CD14-positive monocyte (primary cell): ENCODE data around the gene FAM240A. TPM values are rescaled to one million over a fixed set of nuclear protein-coding genes. Genes with fewer than 3 reads are reported as not detected.
"Not testable (repeated sequence)": the region's sequence is repeated elsewhere in the genome, so short reads cannot be mapped to it uniquely, and the experiment has no call there.

Experiments used
- DNase-seq, 3 donors: peaks; one replicate each; pipeline ENCODE4 v3.0.0-alpha.2; 2011 to 2022
- H2AFZ ChIP-seq: 2 replicates; pipeline ENCODE4 v1.6.0; 2012; ENCODE audit warnings: mild to moderate bottlenecking, low read depth, low read length, inconsistent platforms; ENCODE audit not compliant: insufficient read depth, poor library complexity, severe bottlenecking
- H3K27ac ChIP-seq, 2 donors: 1 replicate in 1 of 2; 2 replicates in 1 of 2; pipeline ENCODE4 v1.5.1; 2012 to 2013; ENCODE audit warnings: low read length in 2 of 2, control low read depth in 1 of 2, inconsistent platforms in 1 of 2, low read depth in 1 of 2, mild to moderate bottlenecking in 1 of 2
- H3K27me3 ChIP-seq, 2 donors: one replicate each; pipeline versions ENCODE4 v1.6.0 to v1.6.1; 2011 to 2013; ENCODE audit warnings: low read length in 2 of 2; ENCODE audit not compliant: control insufficient read depth in 2 of 2, insufficient read depth in 2 of 2
- H3K36me3 ChIP-seq, 2 donors: replicated peaks in 1 of 2; 1 replicate in 1 of 2; 2 replicates in 1 of 2; pipeline versions ENCODE4 v1.5.1 to v1.6.1; 2012 to 2013; ENCODE audit warnings: low read length in 2 of 2, control low read depth in 1 of 2, inconsistent platforms in 1 of 2, mild to moderate bottlenecking in 1 of 2; ENCODE audit not compliant: insufficient read depth in 2 of 2, control insufficient read depth in 1 of 2
- H3K4me1 ChIP-seq, 2 donors: 1 replicate in 1 of 2; 2 replicates in 1 of 2; pipeline versions ENCODE4 v1.5.1 to v1.6.1; 2012 to 2013; ENCODE audit warnings: low read length in 2 of 2, control low read depth in 1 of 2, inconsistent platforms in 1 of 2, mild to moderate bottlenecking in 1 of 2, moderate library complexity in 1 of 2; ENCODE audit not compliant: insufficient read depth in 2 of 2, control insufficient read depth in 1 of 2
- H3K4me2 ChIP-seq: replicated peaks from 2 replicates; pipeline ENCODE3; 2012; ENCODE audit warnings: low read length, moderate library complexity, mild to moderate bottlenecking; ENCODE audit not compliant: poor library complexity, severe bottlenecking; ENCODE audit errors: extremely low read depth
- H3K4me3 ChIP-seq, 3 experiments: fragments of 200-600 bp in 1 of 3; sonication (generic) in 1 of 3; replicated peaks in 1 of 3; 1 replicate in 2 of 3; 2 replicates in 1 of 3; pipeline ENCODE4 v1.5.1; 2011 to 2013; ENCODE audit warnings: low read length in 3 of 3, mild to moderate bottlenecking in 3 of 3, control low read depth in 2 of 3, low read depth in 2 of 3, inconsistent platforms in 1 of 3, moderate library complexity in 1 of 3
- H3K79me2 ChIP-seq: 2 replicates; pipeline ENCODE4 v1.6.0; 2012; ENCODE audit warnings: mild to moderate bottlenecking, control low read depth, inconsistent platforms, low read length, moderate library complexity; ENCODE audit not compliant: insufficient read depth
- H3K9ac ChIP-seq: 2 replicates; pipeline ENCODE4 v1.6.0; 2017; ENCODE audit warnings: low read length, mild to moderate bottlenecking; ENCODE audit not compliant: insufficient read depth, poor library complexity, severe bottlenecking
- H3K9me3 ChIP-seq, 2 donors: replicated peaks in 1 of 2; 1 replicate in 1 of 2; 2 replicates in 1 of 2; pipeline versions ENCODE4 v1.5.1 to v1.6.1; 2012 to 2013; ENCODE audit warnings: low read length in 2 of 2, control low read depth in 1 of 2; ENCODE audit not compliant: control insufficient read depth in 1 of 2, insufficient read depth in 1 of 2
- H4K20me1 ChIP-seq: 2 replicates; pipeline ENCODE4 v1.6.0; 2012; ENCODE audit warnings: mild to moderate bottlenecking, low read length, control low read depth, moderate library complexity; ENCODE audit not compliant: insufficient read depth
- H3K27ac Mint-ChIP-seq, 7 donors: one replicate each; pipeline ENCODE4 v1.8.0; 2020; ENCODE audit warnings: mild to moderate bottlenecking in 7 of 7, mixed read lengths in 7 of 7, moderate library complexity in 6 of 7, inconsistent platforms in 2 of 7
- H3K27me3 Mint-ChIP-seq, 3 donors: one replicate each; pipeline ENCODE4 v1.8.0; 2021 to 2022; ENCODE audit warnings: low read depth in 3 of 3, mild to moderate bottlenecking in 3 of 3, mixed read lengths in 3 of 3, moderate library complexity in 3 of 3, inconsistent platforms in 1 of 3
- H3K36me3 Mint-ChIP-seq, 2 donors: one replicate each; pipeline ENCODE4 v1.8.0; 2020; ENCODE audit warnings: mixed read lengths in 2 of 2, inconsistent platforms in 1 of 2, mild to moderate bottlenecking in 1 of 2
- H3K4me1 Mint-ChIP-seq: one replicate; pipeline ENCODE4 v1.8.0; 2020; ENCODE audit warnings: mild to moderate bottlenecking, mixed read lengths
- H3K4me3 Mint-ChIP-seq, 2 donors: one replicate each; pipeline ENCODE4 v1.8.0; 2020; ENCODE audit warnings: mild to moderate bottlenecking in 2 of 2, mixed read lengths in 2 of 2, moderate library complexity in 1 of 2
- H3K9me3 Mint-ChIP-seq, 7 donors: one replicate each; pipeline ENCODE4 v1.8.0; 2020 to 2022; ENCODE audit warnings: mixed read lengths in 7 of 7, mild to moderate bottlenecking in 6 of 7, moderate library complexity in 6 of 7, inconsistent platforms in 2 of 7
- WGBS: methylation state at CpG from one replicate; pipeline ENCODE4 v1.1.5; 2013; ENCODE audit warnings: missing lambda C conversion rate; ENCODE audit not compliant: insufficient coverage; 5-methylcytosine and 5-hydroxymethylcytosine counted together
- intact Hi-C, 2 donors: fragments of 100-400 bp; cut with micrococcal nuclease; formaldehyde crosslinking; loops; one replicate each; pipeline versions ENCODE4 v1.15.0 to v1.15.1; 2023
- polyA plus RNA-seq, 3 donors: library from polyadenylated mRNA; depleted of rRNA in 1 of 3; unstranded in 2 of 3; stranded (reverse) in 1 of 3; fragments of 300-500 nt in 2 of 3; fragments of >200 nt in 1 of 3; fragmentation: Illumina TruSeq in 2 of 3; gene quantifications; 1 replicate in 2 of 3; 2 replicates in 1 of 3; pipeline ENCODE4 v1.2.3, GENCODE V29; 2012 to 2021
- TF ChIP-seq, protein P1 (sequence below): fragments of 200-600 bp; IDR thresholded peaks from one replicate; pipeline ENCODE4 v1.8.0; 2022; ENCODE audit warnings: antibody characterized with exemption, mild to moderate bottlenecking

Gene FAM240A
- polyA plus RNA-seq, 3 donors: not detected

DNA sequence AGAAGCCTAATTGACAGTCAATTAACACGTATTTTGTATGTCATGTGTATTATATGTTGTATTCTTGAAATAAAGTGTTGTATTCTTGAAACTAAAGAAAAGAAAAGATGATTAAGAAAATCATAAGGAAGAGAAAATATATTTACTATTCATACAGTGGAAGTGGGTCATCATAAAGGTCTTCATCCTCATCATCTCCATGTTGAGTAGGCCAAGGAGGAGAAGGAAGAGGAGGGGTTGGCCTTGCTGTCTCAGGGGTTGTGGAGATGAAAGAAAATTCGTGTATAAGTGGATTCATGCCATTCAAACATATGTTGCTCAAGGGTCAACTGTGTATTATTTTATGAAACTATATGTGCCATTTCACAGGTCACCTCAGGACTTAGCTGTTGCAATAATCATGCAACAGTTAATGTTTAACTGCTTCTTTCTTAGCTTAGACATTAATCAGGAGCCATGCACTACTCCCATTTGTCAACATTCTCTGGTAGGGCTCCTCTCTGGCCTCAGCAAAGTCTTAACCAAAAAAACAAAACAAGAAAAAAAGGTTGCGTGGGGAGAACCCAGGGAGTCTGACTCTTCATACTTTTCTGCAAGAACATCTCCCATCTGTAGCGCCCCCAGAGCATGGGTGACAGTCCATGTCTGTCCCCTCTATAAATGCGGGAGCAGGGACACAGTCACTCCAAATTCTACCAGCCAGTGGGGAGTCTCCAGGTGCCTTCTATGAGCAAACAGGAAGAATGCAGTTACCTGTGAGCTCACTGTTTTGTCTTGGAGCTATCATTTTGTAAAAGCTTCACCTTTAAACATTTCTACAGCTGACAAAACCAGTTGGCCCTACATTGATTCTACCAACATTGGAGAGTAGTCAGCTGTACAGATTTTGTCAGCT is 26.3 kb upstream of the FAM240A start:
- Histone ChIP-seq H3K4me1 (no peaks in the 10 kb centered on the region), H4K20me1 (no peaks in the 10 kb centered on the region), H3K27me3 (no peaks in the 10 kb centered on the region), H3K27ac (no peak overlapping the region), H2AFZ (no peak overlapping the region), H3K36me3 (no peaks in the 10 kb centered on the region), H3K4me2 (no peak overlapping the region), H3K9ac (no peak overlapping the region), H3K79me2 (no peaks in the 10 kb centered on the region), H3K9me3 (no peaks in the 10 kb centered on the region), H3K4me3 (no peak overlapping the region)
- no peak for DNase-seq
- Mint-ChIP-seq H3K9me3 (peaks cover 0 to 2% (median 0%) of the 10 kb centered on the region in 7 donors), H3K36me3 (no peaks in the 10 kb centered on the region), H3K4me1 (no peaks in the 10 kb centered on the region), H3K27me3 (peaks cover 1 to 7% (median 3%) of the 10 kb centered on the region in 3 donors), H3K27ac (no peak overlapping the region), H3K4me3 (no peak overlapping the region)
- WGBS: 100% methylated on average over 3 of the region's 5 CpGs
- intact Hi-C loops: no loop called here
- TF ChIP-seq, protein P1, sequence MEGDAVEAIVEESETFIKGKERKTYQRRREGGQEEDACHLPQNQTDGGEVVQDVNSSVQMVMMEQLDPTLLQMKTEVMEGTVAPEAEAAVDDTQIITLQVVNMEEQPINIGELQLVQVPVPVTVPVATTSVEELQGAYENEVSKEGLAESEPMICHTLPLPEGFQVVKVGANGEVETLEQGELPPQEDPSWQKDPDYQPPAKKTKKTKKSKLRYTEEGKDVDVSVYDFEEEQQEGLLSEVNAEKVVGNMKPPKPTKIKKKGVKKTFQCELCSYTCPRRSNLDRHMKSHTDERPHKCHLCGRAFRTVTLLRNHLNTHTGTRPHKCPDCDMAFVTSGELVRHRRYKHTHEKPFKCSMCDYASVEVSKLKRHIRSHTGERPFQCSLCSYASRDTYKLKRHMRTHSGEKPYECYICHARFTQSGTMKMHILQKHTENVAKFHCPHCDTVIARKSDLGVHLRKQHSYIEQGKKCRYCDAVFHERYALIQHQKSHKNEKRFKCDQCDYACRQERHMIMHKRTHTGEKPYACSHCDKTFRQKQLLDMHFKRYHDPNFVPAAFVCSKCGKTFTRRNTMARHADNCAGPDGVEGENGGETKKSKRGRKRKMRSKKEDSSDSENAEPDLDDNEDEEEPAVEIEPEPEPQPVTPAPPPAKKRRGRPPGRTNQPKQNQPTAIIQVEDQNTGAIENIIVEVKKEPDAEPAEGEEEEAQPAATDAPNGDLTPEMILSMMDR: no peak

DNA sequence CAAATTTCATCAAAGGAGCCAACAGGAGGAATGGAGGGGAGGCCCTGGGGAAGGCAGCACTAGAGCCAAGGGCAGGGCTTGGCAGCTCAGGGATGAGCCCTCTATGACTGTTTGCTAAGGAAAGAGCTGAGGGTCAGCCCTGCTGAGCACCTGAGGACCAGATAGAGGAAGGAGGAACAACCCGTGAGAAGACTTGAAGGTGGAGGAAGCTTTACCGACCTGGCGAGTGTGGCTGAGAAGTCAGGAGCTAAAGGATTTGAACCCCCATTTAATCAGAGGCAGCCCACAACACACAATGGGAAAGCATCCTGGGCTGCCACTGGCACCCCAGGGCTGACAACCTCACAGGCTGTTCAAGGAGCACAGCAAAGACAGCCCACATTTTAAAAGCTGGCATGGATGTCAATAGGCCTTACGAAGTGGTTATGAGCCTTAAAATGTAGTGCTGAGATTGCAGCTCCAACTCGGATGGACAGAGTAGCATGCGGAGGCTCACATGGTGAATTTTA is 25.5 kb upstream of the FAM240A start:
- no peak overlapping the region for H3K4me2 ChIP-seq
- H3K9ac ChIP-seq: no peak overlapping the region
- WGBS: 85% methylated on average over 5 of the region's 6 CpGs
- no peaks in the 10 kb centered on the region for H3K79me2 ChIP-seq
- H2AFZ ChIP-seq: no peak overlapping the region
- Mint-ChIP-seq H3K27me3 (peaks cover 1 to 9% (median 3%) of the 10 kb centered on the region in 3 donors), H3K4me1 (no peaks in the 10 kb centered on the region), H3K27ac (no peak overlapping the region), H3K36me3 (no peaks in the 10 kb centered on the region), H3K9me3 (peaks cover 0 to 2% (median 2%) of the 10 kb centered on the region in 7 donors), H3K4me3 (no peak overlapping the region)
- no peaks in the 10 kb centered on the region for H3K9me3 ChIP-seq
- no peak overlapping the region for H3K27ac ChIP-seq
- no peak for DNase-seq
- intact Hi-C loops: no loop called here
- H3K4me1 ChIP-seq: no peaks in the 10 kb centered on the region
- TF ChIP-seq, protein P1: no peak
- no peak overlapping the region for H3K4me3 ChIP-seq
- H4K20me1 ChIP-seq: no peaks in the 10 kb centered on the region
- H3K36me3 ChIP-seq: no peaks in the 10 kb centered on the region
- no peaks in the 10 kb centered on the region for H3K27me3 ChIP-seq

DNA sequence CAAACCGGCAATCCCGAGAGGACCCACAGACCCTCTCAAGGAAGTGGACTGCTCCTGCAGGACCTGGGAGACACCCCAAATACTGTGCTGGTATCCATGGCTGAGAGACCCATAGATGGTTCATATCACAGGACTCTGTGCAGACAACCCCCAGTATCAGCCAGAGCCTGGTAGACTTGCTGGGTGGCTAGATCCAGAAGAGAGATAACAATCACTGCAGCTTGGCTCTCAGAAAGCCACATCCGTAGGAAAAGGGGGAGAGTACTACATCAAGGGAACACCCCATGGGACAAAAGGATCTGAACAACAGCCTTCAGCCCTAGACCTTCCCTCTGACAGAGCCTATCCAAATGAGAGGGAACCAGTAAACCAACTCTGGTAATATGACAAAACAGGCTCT is 25.1 kb upstream of the FAM240A start:
- H3K27me3 ChIP-seq, H3K36me3 ChIP-seq, DNase-seq, H2AFZ ChIP-seq, H3K9ac ChIP-seq, H3K4me3 Mint-ChIP-seq, H3K36me3 Mint-ChIP-seq, H3K27ac ChIP-seq, H3K4me1 ChIP-seq, H3K4me1 Mint-ChIP-seq, H3K27ac Mint-ChIP-seq, H3K9me3 Mint-ChIP-seq, intact Hi-C loops, H3K9me3 ChIP-seq, H4K20me1 ChIP-seq, H3K27me3 Mint-ChIP-seq, H3K4me2 ChIP-seq, H3K79me2 ChIP-seq, H3K4me3 ChIP-seq: not testable (repeated sequence)
- 95% methylated on average over 2 of the region's 3 CpGs for WGBS
